Loucy (cell line): ENCODE data around the gene NSD2.

Source experiments
- H2AFZ ChIP-seq: fragments of 200-600 bp; sonication (generic); 2 replicates; pipeline ENCODE4 v1.6.0; 2016; ENCODE audit warnings: antibody characterized with exemption, mild to moderate bottlenecking, low read length, moderate library complexity
- H3F3A ChIP-seq: fragments of 200-600 bp; 2 replicates; pipeline ENCODE4 v1.6.0; 2016; ENCODE audit warnings: antibody characterized with exemption, low read depth, mild to moderate bottlenecking
- H3K27me3 ChIP-seq: fragments of 200-600 bp; sonication (generic); 2 replicates; pipeline ENCODE4 v1.6.1; 2014; ENCODE audit warnings: low read length, mild to moderate bottlenecking; ENCODE audit not compliant: insufficient read depth, poor library complexity, severe bottlenecking
- H3K36me3 ChIP-seq: fragments of 200-600 bp; sonication (generic); 2 replicates; pipeline ENCODE4 v1.6.1; 2016; ENCODE audit warnings: low read length; ENCODE audit not compliant: insufficient read depth
- H3K4me1 ChIP-seq: fragments of 200-600 bp; sonication (generic); 2 replicates; pipeline ENCODE4 v1.5.1; 2014; ENCODE audit warnings: low read length, mild to moderate bottlenecking; ENCODE audit not compliant: insufficient read depth, poor library complexity, severe bottlenecking
- H3K4me2 ChIP-seq: fragments of 200-600 bp; sonication (generic); 2 replicates; pipeline ENCODE4 v1.6.0; 2014; ENCODE audit warnings: antibody characterized with exemption, low read length, low read depth, mild to moderate bottlenecking; ENCODE audit not compliant: poor library complexity, severe bottlenecking
- H3K4me3 ChIP-seq: fragments of 200-600 bp; sonication (generic); 2 replicates; pipeline ENCODE4 v1.5.1; 2014; ENCODE audit warnings: low read length, mild to moderate bottlenecking, mixed read lengths; ENCODE audit not compliant: poor library complexity, severe bottlenecking
- H3K79me2 ChIP-seq: fragments of 200-600 bp; sonication (generic); 2 replicates; pipeline ENCODE4 v1.6.1; 2014; ENCODE audit warnings: low read length; ENCODE audit not compliant: insufficient read depth
- H3K9ac ChIP-seq: fragments of 200-600 bp; sonication (generic); 2 replicates; pipeline ENCODE4 v1.6.0; 2014; ENCODE audit warnings: mild to moderate bottlenecking, low read depth, low read length, moderate library complexity; ENCODE audit not compliant: poor library complexity, severe bottlenecking
- H3K9me2 ChIP-seq: fragments of 200-600 bp; sonication (generic); replicated peaks from 2 replicates; pipeline ENCODE4 v1.6.1; 2016; ENCODE audit warnings: low read depth, low read length, mixed read lengths
- H3K9me3 ChIP-seq: fragments of 200-600 bp; sonication (generic); 2 replicates; pipeline ENCODE4 v1.6.1; 2014; ENCODE audit warnings: mild to moderate bottlenecking, antibody characterized with exemption, low read length, low read depth; ENCODE audit not compliant: insufficient read depth
- H4K20me1 ChIP-seq: fragments of 200-600 bp; sonication (generic); 2 replicates; pipeline ENCODE4 v1.6.0; 2014; ENCODE audit warnings: antibody characterized with exemption, low read length, mild to moderate bottlenecking; ENCODE audit not compliant: insufficient read depth, poor library complexity, severe bottlenecking
- CTCF ChIP-seq: fragments of 200-600 bp; sonication (generic); conservative IDR thresholded peaks from 2 replicates; pipeline ENCODE4 v1.5.1; 2014; ENCODE audit warnings: mild to moderate bottlenecking, antibody characterized with exemption, low read length
- EZH2phosphoT487 ChIP-seq: fragments of 200-600 bp; IDR thresholded peaks from 2 replicates; pipeline ENCODE4 v1.6.1; 2018; ENCODE audit warnings: antibody characterized with exemption, mild to moderate bottlenecking, moderate library complexity, borderline replicate concordance

Gene NSD2

GRCh38 chr4:1961038-1961437 is 89.8 kb downstream of the NSD2 start:
- TF ChIP-seq CTCF (no peak), EZH2phosphoT487 (no peak)
- no peaks in the 10 kb centered on the region for H3K27me3 ChIP-seq
- no peak overlapping the region for H3K4me3 ChIP-seq
- H2AFZ ChIP-seq: no peak overlapping the region
- no peaks in the 10 kb centered on the region for H3K9me3 ChIP-seq
- no peak overlapping the region for H3K4me2 ChIP-seq
- no peaks in the 10 kb centered on the region for H3K4me1 ChIP-seq
- H4K20me1 ChIP-seq: no peaks in the 10 kb centered on the region
- no peaks in the 10 kb centered on the region for H3K79me2 ChIP-seq
- H3F3A ChIP-seq: no peaks in the 10 kb centered on the region
- no peaks in the 10 kb centered on the region for H3K9me2 ChIP-seq
- H3K36me3 ChIP-seq: peaks cover 99% of the 10 kb centered on the region
- no peak overlapping the region for H3K9ac ChIP-seq

GRCh38 chr4:1961563-1961962 is 90.4 kb downstream of the NSD2 start:
- Histone ChIP-seq H3K4me2 (no peak overlapping the region), H3K9ac (no peak overlapping the region), H3K36me3 (peaks cover 97% of the 10 kb centered on the region), H4K20me1 (no peaks in the 10 kb centered on the region), H3K9me2 (no peaks in the 10 kb centered on the region), H3K79me2 (no peaks in the 10 kb centered on the region), H3K4me3 (no peak overlapping the region), H3K27me3 (no peaks in the 10 kb centered on the region), H2AFZ (no peak overlapping the region), H3K4me1 (no peaks in the 10 kb centered on the region), H3K9me3 (no peaks in the 10 kb centered on the region), H3F3A (no peaks in the 10 kb centered on the region)
- TF ChIP-seq CTCF: no peak
- TF ChIP-seq EZH2phosphoT487: no peak

GRCh38 chr4:1962980-1963379 is 91.8 kb downstream of the NSD2 start:
- no peak overlapping the region for H3K9ac ChIP-seq
- H3K27me3 ChIP-seq: no peaks in the 10 kb centered on the region
- no peak overlapping the region for H3K4me2 ChIP-seq
- H3K36me3 ChIP-seq: peaks cover 89% of the 10 kb centered on the region
- H3K9me3 ChIP-seq: no peaks in the 10 kb centered on the region
- H3K9me2 ChIP-seq: no peaks in the 10 kb centered on the region
- H2AFZ ChIP-seq: no peak overlapping the region
- H3K4me1 ChIP-seq: no peaks in the 10 kb centered on the region
- H3F3A ChIP-seq: no peaks in the 10 kb centered on the region
- TF ChIP-seq EZH2phosphoT487 (no peak), CTCF (no peak)
- no peak overlapping the region for H3K4me3 ChIP-seq
- H4K20me1 ChIP-seq: no peaks in the 10 kb centered on the region
- no peaks in the 10 kb centered on the region for H3K79me2 ChIP-seq
